ENCODE measurements around the gene RGS6.

The RGS6 gene

DNA sequence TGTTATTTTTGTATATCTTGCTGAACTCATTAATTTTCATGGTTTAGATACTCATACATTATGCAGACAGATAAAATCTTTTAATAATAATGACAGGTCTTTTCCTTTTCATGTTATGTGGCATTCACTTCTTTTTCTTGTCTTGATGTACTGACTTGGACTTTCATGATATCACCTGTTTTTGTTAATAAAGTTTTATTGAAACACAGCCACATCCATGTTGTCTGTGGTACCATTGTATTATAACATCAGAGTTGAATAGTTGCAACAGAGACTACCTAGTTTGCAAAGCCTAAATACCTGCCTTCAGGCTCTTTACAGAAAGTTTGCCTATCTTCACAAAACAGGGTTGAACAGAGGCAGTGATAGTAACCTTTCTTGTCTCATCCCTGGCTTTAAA, 85.1 kb downstream of the RGS6 start:
- DNase-seq = no peak

DNA sequence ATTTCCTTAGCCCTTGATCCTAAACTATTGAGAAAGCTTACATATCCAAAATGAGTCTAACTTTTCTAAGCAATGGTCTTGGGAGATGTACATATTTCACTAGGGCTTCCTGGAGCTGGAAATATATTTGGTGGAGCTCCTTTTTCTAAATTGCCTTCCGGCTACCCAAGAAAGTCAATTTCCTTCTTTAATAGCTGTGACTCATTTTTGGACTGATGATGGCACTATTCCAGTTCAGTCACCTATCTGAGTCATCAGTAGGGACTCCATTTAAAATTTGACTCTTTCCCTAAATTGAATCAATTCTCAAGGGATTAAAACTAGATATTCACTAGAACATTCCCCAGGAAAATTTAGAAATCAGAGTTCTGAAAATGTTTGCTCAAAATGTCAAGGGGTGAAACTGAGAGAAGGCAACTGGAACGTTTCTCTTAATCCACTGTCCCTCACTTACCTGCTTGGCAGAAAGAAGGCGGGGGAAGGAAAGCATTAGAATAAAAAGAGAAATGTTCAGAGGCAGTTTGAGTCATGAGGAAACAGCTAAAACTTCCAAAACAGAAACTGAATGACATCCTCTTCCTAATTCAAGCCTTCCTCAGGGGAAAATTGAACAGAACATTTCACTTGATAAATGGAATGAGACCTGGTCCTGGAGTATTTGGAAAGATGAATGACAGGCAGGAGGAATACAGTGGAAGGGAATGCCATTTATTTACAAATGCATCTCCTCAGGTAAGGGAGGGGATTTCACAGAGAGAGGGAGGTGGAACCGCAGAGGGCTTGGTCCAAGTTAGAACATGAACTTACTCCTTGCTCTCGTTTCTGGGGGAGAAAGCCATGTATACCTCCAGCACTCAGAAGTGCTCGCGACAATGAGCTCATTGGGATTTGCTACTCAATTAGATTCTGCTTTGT, 91.2 kb downstream of the RGS6 start:
- DNase-seq = no peak

DNA sequence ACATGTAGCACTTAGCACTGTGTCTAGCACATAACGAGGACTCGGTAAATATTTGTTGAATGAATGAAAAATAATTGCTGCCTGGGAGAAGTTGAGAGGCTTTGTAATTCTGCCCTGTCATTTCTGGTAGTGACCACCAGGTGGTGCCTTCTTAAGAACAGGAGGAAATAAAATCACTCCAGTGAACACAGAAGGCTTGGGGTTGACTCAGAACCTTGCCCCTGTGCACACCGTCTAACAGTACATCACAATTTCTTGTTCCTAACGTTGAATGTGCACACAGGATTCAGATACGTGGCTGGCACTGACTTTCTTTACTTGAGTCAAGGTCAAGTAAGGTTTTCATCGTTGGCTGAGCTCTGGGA, 91.8 kb downstream of the RGS6 start:
- DNase-seq = no peak

DNA sequence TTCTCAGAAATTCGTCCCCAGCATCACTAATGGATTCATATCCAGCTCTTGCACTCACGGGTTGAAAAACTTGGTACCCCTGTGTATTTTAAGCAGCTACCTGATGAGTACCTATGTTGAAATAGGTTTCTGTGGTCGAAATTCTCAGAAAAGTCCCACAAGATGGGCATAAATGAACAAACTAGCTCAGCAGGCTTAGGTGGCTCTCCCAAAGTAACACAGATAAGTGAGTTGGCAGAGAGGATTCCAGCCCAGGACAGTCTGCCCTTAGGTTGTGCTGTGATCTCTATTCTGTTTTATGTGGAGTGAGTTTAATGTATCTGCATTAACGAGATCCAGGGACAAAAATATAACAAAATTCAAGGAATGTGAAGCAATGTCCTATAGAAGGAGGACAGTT, 92.3 kb downstream of the RGS6 start:
- no peak for DNase-seq

DNA sequence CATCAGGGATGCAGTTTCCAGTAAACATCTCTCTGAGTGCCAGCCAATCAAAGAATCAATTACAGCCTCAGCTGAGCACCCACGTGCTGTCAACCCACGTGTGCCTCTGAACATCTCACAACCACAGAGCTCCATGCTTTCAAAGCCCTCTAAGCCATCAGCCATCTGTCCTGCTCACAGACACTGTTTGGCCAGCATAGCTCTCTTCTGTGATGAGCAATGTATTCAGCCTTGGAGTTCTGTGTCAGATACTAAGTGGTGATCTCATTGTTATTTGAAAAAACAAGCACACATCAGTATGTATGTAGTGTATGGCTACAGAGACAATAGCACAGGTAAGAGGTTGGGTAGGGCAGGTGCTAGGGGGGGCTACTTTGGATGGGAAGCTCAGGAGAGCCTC, 94.3 kb downstream of the RGS6 start:
- no peak for DNase-seq

DNA sequence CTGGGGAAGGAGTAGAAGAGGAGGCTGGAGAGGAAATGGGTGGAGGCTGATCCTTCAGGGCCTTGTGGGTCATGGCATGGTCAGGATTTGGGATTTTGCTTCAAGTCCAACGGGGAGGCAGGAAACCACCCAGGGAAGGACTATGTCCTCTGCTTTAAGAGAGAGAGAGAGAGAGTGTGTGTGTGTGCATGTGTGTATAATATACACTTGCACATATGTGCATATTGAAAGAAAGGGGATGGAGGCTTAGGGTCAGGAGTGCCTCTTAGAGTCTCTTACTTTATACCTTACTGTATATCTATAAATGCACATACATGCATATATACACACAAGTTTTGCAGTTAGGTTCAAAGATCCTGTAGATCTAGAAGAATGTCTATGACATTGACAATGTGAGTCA, 94.8 kb downstream of the RGS6 start:
- no peak for DNase-seq

DNA sequence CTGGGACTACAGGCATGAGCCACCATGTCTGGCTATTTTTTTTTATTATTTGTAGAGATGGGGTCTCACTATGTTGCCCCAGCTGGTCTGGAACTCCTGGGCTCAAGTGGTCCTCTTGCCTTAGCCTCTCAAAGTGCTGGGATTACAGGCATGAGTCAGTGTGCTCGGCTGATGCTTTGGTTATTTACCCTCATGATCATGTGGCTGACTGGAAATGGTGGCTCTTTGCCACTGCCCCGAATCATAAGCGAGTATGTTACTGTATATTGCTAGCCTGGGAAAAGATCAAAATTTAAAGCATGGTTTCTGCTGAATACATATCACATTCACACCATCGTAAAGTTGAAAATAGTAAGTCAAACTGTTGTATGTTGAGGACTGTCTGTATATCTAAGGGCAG, 101.1 kb downstream of the RGS6 start:
- no peak for DNase-seq

DNA sequence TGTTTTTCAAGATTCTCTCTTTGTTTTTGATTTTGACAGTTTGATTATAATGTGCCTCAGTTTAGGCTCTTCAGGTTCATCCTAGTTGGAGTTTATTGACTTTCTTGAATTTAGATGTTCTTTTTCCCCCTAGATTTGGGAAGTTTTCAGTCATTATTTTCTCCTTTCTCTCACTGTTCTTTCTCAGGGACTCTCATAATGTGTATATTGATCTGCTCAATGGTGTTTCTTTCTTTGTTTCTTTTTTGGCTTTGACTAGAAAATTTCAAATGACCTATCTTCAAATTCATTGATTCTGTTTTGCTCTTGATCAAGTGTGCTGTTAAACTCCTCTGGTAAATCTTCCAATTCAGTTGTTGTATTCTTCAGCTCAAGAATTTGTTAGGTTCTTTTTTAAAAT, 108.3 kb downstream of the RGS6 start:
- no peak for DNase-seq

DNA sequence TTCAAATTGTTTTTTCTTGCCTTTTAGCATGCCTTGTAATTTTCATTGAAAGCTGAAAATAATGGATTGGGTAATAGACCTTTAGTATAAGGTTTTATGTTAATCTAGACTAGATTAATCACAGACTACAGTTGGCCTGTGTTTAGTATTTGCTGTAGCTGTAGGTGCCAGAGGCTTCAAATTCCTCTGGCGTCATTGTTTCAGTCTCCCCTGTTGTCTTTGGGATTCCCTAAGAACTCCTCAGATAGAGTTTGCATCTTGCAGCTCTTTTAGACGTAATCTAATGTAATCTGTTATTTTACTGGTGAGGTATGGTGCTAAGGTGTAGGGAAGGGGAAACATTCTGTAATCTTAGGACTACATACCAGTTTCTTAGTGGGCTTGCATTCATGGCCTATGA, 113.0 kb downstream of the RGS6 start:
- DNase-seq = no peak

DNA sequence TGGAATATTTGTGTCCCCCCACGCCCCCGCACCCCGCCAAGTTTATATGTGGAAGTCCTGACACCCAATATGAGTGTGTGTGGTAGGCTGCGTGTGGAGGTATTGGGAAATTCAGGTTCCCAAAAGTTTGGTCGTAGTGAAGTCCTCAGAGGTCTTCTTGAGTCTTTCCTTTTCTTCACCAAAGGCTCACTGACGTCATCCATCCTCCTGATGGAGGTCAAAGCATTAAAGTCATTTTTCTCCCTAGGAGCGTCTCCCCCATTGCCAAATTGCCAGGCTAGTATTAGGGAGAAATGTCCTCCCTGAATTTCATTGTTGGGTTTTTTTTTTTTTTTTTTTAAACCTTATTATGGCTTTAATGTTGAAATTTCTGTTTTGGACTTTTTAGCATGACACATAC, 113.7 kb downstream of the RGS6 start:
- no peak for DNase-seq

DNA sequence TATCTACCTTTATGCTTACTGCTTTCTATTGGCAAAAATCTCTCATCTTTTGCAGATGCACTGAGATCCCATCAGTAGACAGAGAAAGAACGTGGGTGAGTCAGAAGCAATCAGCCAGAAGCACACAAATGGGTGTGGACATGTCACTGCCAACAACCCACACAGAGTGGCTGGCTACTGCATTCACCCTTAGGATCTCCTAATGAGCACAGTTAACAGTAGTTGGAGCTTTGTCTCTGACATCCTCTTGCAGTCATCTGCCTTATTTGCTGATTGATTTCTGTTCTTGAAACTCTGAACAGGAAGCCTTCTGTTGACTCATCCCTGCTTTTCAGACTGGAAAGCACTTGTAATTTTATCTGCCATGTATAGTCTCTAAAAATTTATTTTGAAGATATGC, 117.2 kb downstream of the RGS6 start:
- DNase-seq = no peak

DNA sequence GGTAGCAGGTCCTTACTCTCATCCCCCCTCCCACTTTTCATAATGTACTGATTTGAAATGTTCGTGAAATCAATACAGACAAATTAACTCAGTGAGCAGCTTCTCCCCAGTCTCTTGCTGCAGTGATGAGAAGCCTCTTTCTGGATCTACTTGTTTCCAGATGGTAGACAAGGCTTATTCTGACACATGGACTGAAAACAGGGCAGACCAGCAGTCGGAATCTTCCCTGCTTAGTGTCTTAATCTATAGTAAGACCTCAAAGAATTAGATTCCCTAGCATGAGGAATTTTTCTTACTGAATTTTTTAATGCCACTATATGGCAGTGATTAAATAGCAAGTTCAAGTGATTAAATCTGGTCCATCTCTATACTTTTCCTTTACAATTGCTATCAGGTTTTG, 120.1 kb downstream of the RGS6 start:
- DNase-seq = no peak

DNA sequence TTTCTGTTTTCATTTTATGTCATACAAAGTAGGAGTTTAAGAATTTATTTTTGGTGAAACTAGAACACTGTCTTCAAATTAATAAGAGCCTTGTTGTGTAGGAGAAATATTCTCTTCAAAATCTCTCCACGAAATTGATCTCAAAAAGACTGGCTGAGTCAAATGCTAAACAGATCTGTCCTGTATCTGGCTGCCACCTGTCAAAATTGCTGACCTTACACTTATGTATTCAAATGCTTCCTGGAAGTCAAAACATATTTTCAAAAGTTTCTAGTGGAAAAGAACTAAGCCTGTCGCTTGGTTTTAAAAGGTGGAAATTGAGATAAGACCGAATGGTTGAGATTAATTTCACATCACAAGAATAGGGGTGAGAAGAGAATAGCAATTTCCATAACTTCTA, 121.4 kb downstream of the RGS6 start:
- DNase-seq = no peak

DNA sequence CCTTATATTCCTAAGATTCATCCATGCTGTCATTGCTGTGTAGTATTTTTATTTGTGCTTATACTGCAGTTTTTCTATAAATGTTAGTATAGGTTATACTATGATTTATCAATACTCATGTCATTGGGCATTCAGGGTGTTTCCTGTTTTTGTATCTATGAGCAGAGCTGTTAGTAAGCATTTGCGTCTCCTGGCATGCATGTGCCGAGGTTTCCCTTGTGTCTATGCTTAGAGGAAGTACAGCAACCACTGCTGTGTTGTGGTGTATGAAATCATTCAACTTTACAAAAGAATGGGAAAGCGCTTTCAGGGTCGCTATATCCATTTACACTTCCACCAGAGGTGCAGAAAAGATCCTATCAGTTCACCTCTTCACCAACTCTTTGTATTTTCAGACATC, 122.7 kb downstream of the RGS6 start:
- DNase-seq = no peak

DNA sequence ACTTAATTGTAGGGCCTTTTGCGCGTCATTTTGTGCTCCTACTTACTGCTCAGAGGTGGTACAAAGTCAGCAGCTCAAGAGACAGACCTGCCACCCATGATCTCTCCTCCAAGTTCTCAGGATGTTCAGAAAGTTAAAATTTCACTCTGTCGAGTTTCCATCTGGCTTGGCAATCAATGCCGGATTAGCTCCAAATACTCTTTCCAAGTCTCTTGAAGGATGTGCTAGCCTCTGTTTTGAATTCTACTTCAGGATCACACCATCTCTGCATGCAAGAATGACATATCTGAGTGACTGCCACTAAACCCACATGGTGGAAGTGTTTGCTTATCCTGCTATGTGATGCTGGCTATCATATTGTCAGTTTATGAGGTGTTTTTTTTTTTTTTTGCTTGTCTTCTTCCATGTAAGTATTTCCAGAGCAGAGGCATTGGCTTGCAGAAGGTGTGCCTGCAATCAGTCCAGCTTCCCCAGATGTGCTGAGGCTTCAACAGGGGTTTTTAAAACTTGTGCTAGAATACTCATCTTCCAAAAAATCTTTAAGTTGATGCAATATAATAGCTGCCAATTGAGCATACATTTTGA, 125.6 kb downstream of the RGS6 start:
- no peak for DNase-seq

DNA sequence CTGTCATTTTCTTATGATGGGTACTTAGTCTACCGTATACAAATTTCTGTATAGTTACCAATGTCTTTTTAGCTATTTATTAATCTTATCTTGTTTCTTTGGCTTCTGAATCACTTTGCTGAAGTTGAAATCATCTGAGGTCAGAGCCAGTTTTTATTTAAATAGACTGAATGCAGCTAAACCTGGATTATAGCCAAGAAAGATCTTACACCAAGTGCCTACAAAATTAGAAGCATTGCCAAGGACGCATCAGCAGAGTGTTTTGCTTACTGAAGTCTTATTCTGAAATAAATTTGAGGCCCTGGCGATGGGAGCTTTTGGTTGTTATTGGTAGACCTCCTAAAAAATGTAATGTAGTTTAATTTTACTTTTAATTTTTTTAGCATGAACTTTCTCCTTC, 128.2 kb downstream of the RGS6 start:
- DNase-seq = no peak

DNA sequence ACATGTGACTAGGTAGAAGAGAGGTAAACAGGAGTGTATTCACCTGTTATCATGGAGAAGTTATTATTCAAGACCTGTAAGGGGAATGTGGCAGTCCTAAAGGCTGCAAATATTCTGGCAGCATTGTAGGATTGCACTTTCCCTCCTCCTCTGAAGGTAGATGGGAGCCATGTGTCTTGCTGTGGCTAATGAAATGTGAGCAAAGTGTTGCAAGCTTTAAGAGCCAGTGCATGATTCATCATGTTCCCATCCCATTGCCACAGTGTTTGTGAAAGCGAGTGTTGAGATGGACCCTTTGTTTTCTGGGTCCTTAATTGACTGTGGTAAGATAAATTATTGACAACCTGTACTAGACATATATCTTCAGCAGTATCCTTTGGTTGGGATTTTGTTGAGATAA, 128.7 kb downstream of the RGS6 start:
- no peak for DNase-seq

DNA sequence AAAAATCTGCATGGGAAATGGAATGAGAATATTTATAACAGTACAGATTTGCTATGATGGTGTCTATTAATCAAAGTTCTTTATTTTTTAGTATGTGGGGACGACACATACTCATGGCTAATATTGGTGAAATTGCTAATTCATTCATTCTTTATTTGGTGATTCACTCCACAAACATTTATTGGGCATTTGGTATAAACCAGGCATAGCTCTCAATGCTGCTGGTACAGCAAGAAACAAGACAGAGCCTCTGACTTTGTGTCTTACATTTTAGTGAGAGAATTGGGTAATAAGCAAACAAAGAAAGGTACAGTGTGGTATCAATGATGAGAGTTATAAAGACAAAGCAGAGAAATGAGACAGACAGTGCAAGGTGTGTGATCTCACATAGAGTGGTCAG, 129.5 kb downstream of the RGS6 start:
- no peak for DNase-seq

DNA sequence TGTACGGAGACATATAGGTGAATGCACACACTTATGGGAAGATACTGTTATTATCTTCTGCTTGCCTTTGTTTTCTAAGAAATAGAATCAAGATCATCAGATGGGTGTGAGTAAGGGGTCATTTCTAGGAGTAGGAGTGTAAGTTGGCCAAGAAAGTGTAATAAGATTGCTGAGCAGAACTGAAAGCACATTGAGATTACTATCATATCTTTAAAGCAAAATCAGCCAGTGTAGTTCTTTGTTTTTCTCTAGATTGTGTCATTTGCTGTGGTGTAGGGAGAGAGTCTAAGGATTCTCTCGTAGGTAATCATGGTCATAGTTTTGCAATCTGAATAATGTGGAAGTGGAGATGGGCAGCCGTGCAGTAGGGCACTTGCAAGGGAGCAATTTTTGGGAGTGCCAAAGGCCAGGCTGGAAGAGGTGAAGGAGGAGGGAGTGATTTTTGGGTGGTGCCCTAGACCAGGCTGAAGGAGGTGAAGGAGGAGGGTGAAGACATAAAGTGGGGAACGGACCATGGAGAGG, 131.6 kb downstream of the RGS6 start:
- no peak for DNase-seq

DNA sequence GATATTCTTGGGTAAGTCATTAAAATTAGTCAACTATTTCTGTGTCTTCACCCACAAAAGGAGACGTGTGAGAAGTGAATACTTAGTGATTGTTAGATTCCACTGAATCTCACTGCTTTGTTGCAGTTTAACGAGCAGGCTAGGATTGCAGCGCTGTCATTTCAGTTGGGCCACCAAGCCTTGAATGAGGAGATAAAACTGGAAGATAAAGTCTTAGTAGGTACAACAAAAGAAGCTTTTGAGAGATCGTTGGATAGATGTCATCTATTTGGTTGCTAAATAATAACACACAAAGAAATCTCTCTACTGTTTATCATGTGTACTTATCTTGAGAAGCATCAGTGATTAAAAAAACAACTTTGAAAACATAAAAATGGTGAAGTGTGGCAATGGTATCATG, 132.3 kb downstream of the RGS6 start:
- DNase-seq = no peak

DNA sequence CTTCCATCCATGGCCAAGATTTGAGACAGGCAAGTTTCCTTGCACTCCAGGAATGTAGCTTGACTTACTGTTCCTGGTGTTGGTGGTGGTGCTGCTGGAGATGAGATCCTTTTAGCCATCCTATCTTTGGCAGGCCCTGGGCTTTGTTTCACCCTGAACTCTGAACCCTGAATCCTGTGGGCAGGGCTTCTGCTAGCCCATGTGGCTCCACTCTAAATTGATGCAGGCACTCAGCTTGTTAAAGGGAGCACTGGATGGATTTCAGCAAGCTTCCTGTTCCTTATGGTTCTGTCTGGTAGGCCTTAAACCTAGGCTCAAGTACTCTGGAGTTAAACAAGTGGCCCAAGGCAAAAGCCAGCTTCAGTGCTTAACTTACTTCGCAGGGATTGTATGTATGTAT, 138.2 kb downstream of the RGS6 start:
- DNase-seq = no peak

DNA sequence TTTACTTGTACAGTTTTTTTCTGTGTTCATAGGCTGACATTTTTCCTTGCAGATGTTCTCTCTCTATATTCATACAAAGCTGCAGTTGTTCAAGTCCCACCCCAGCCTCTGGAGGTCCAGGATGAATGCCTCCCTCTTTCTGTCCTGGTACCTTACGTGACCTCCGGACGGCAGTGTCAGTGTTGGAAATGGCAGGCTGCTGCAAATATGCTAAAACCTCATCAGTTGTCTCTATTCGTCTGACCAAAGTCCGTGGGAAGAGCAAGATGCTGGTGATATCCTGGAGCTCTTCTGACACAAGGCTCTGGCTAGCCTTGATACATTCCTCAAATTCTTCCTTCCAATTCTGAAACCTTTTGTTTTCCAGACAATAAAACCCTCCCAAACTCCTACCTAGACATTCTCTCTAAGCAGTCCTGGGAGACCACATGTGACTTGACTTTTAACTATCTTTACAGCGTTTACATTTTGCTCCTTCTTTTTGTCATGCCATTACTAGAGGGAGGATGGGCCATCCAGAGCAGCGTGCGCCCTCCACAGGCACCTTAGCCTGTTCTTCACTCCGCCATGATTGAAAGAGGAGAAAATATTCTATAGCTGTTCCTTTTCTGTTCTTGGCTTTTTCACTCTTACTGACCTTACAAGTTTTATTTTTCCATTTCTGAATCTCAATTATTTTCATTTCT, 143.6 kb downstream of the RGS6 start:
- no peak for DNase-seq

DNA sequence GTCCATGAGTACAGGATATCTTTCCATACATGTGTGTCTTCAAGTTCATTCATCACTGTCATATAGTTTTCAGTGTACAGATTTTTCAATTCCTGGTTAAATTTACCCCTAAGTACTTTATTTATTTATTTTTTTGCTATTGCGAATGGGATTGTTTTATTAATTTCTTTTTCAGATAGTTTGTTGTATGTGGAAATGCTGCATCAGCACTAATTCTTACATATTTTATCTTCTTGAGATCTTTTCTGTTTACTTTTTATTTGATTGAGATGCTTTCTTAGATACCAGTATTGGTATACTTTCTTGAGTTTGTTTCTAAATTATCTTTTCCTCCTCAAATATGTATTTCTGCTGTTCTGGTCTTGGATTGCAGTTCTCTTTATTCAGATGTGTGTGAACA, 148.9 kb downstream of the RGS6 start:
- DNase-seq = no peak

DNA sequence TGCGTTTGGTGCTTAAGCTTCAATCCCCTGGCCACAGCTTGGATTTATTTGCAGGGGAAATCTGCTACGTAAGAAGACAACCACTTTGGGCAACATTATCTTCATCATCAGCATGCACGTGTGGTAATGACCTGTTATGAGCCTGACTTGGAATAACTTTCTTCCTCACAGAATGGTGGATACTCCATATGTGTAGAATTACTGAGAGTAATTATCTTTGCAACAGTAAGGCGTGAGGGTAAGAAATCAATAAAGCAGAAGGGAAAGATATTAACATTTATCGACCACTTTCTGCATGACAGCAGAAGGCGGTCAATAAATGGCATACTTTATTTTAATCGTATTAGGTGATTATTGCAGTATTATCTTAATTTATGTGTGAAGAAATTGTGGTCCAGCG, 152.7 kb downstream of the RGS6 start:
- DNase-seq = no peak

All from NCI-H2107 (cell line).